Loucy (cell line): ENCODE measurements around the gene CDH20.

Experiments
- H2AFZ ChIP-seq: fragments of 200-600 bp; sonication (generic); 2 replicates; pipeline ENCODE4 v1.6.0; 2016; ENCODE audit warnings: antibody characterized with exemption, mild to moderate bottlenecking, low read length, moderate library complexity
- H3F3A ChIP-seq: fragments of 200-600 bp; 2 replicates; pipeline ENCODE4 v1.6.0; 2016; ENCODE audit warnings: antibody characterized with exemption, low read depth, mild to moderate bottlenecking
- H3K27me3 ChIP-seq: fragments of 200-600 bp; sonication (generic); 2 replicates; pipeline ENCODE4 v1.6.1; 2014; ENCODE audit warnings: low read length, mild to moderate bottlenecking; ENCODE audit not compliant: insufficient read depth, poor library complexity, severe bottlenecking
- H3K36me3 ChIP-seq: fragments of 200-600 bp; sonication (generic); 2 replicates; pipeline ENCODE4 v1.6.1; 2016; ENCODE audit warnings: low read length; ENCODE audit not compliant: insufficient read depth
- H3K4me1 ChIP-seq: fragments of 200-600 bp; sonication (generic); 2 replicates; pipeline ENCODE4 v1.5.1; 2014; ENCODE audit warnings: low read length, mild to moderate bottlenecking; ENCODE audit not compliant: insufficient read depth, poor library complexity, severe bottlenecking
- H3K4me2 ChIP-seq: fragments of 200-600 bp; sonication (generic); 2 replicates; pipeline ENCODE4 v1.6.0; 2014; ENCODE audit warnings: antibody characterized with exemption, low read length, low read depth, mild to moderate bottlenecking; ENCODE audit not compliant: poor library complexity, severe bottlenecking
- H3K4me3 ChIP-seq: fragments of 200-600 bp; sonication (generic); 2 replicates; pipeline ENCODE4 v1.5.1; 2014; ENCODE audit warnings: low read length, mild to moderate bottlenecking, mixed read lengths; ENCODE audit not compliant: poor library complexity, severe bottlenecking
- H3K79me2 ChIP-seq: fragments of 200-600 bp; sonication (generic); 2 replicates; pipeline ENCODE4 v1.6.1; 2014; ENCODE audit warnings: low read length; ENCODE audit not compliant: insufficient read depth
- H3K9ac ChIP-seq: fragments of 200-600 bp; sonication (generic); 2 replicates; pipeline ENCODE4 v1.6.0; 2014; ENCODE audit warnings: mild to moderate bottlenecking, low read depth, low read length, moderate library complexity; ENCODE audit not compliant: poor library complexity, severe bottlenecking
- H3K9me2 ChIP-seq: fragments of 200-600 bp; sonication (generic); replicated peaks from 2 replicates; pipeline ENCODE4 v1.6.1; 2016; ENCODE audit warnings: low read depth, low read length, mixed read lengths
- H3K9me3 ChIP-seq: fragments of 200-600 bp; sonication (generic); 2 replicates; pipeline ENCODE4 v1.6.1; 2014; ENCODE audit warnings: mild to moderate bottlenecking, antibody characterized with exemption, low read length, low read depth; ENCODE audit not compliant: insufficient read depth
- H4K20me1 ChIP-seq: fragments of 200-600 bp; sonication (generic); 2 replicates; pipeline ENCODE4 v1.6.0; 2014; ENCODE audit warnings: antibody characterized with exemption, low read length, mild to moderate bottlenecking; ENCODE audit not compliant: insufficient read depth, poor library complexity, severe bottlenecking
- CTCF ChIP-seq: fragments of 200-600 bp; sonication (generic); conservative IDR thresholded peaks from 2 replicates; pipeline ENCODE4 v1.5.1; 2014; ENCODE audit warnings: mild to moderate bottlenecking, antibody characterized with exemption, low read length
- EZH2phosphoT487 ChIP-seq: fragments of 200-600 bp; IDR thresholded peaks from 2 replicates; pipeline ENCODE4 v1.6.1; 2018; ENCODE audit warnings: antibody characterized with exemption, mild to moderate bottlenecking, moderate library complexity, borderline replicate concordance

The CDH20 gene

GRCh38 chr18:61322265-61322873 lies 10.9 kb upstream of the CDH20 start:
- no peak overlapping the region for H3K9ac ChIP-seq
- H3K27me3 ChIP-seq = no peaks in the 10 kb centered on the region
- H3K9me3 ChIP-seq = no peaks in the 10 kb centered on the region
- H2AFZ ChIP-seq = peak overlapping the region; percentile 50; the same call in 1 of the 2 replicates
- TF ChIP-seq EZH2phosphoT487 = no peak
- TF ChIP-seq CTCF = peak; percentile 98
- no peaks in the 10 kb centered on the region for H3K9me2 ChIP-seq
- no peak overlapping the region for H3K4me2 ChIP-seq
- no peaks in the 10 kb centered on the region for H3K79me2 ChIP-seq
- H3K4me3 ChIP-seq = no peak overlapping the region
- H3K36me3 ChIP-seq = no peaks in the 10 kb centered on the region
- H3K4me1 ChIP-seq = no peaks in the 10 kb centered on the region
- H3F3A ChIP-seq = no peaks in the 10 kb centered on the region
- H4K20me1 ChIP-seq = no peaks in the 10 kb centered on the region

- Histone ChIP-seq H3F3A (no peaks in the 10 kb centered on the region), H3K4me1 (no peaks in the 10 kb centered on the region), H4K20me1 (no peaks in the 10 kb centered on the region), H3K9me2 (no peaks in the 10 kb centered on the region), H3K27me3 (no peaks in the 10 kb centered on the region), H3K9me3 (no peaks in the 10 kb centered on the region), H3K4me3 (no peak overlapping the region), H3K9ac (no peak overlapping the region), H3K79me2 (no peaks in the 10 kb centered on the region), H2AFZ (no peak overlapping the region), H3K36me3 (no peaks in the 10 kb centered on the region), H3K4me2 (no peak overlapping the region)
- TF ChIP-seq CTCF (no peak), EZH2phosphoT487 (no peak)
Measured at GRCh38 chr18:61323951-61324350, 9.3 kb upstream of the CDH20 start.

GRCh38 chr18:61326407-61326806 lies 6.8 kb upstream of the CDH20 start:
- Histone ChIP-seq H3K9me2 (no peaks in the 10 kb centered on the region), H4K20me1 (no peaks in the 10 kb centered on the region), H3K79me2 (no peaks in the 10 kb centered on the region), H3K4me3 (no peak overlapping the region), H3K9ac (no peak overlapping the region), H3K4me2 (no peak overlapping the region), H3F3A (no peaks in the 10 kb centered on the region), H3K4me1 (no peaks in the 10 kb centered on the region), H3K9me3 (no peaks in the 10 kb centered on the region), H3K36me3 (no peaks in the 10 kb centered on the region), H2AFZ (no peak overlapping the region), H3K27me3 (no peaks in the 10 kb centered on the region)
- TF ChIP-seq CTCF = no peak
- TF ChIP-seq EZH2phosphoT487 = no peak
